ENCODE measurements around the gene MAP1LC3B.

DNA sequence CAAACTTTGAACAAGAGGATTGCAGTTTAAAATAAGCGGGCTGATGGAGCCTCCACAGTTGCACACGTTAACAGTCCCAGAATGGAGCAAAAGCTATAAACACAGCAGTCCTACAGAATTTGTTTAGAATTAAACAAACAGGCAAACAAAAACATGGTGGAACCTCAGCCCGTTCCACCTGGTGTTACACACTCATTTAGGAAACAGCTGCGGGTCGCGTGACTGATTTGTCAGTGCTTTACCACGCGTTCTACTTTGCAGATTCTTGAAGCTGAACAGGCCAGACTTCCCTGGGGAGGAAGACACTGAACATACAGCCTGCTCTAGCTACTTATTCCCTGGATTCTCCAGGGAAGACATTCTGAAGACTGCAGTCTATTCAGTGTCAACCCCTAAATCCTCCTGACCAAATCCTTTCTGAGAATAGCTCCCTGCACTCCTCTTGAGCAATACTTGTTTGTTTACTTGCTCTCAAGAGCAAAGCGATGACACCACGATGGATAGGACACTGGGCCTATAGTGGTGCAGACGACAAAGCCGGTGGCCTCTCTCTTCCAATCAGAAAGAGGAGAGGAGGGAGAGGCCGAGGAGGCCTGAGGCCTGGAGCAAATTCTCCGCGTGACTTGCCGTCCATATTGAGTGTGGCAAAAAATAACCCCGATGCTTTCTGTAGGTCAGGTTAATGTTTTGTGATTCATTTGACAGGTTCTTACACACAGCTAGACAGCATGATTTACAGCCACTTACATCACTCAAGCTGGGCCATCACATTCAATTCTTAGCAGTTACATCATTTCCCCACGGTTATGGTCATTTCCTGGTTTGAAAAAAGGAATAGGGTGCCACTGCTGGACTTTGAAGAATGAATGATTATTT, 4.0 kb upstream of the MAP1LC3B start:
- TF ChIP-seq YY1 (tag by site-specific recombination; IDR thresholded peaks at IDR 0.05) (peak; percentile 81), ZNF521 (tag by site-specific recombination; IDR thresholded peaks at IDR 0.05) (no peak)
- TF ChIP-seq, protein P1, sequence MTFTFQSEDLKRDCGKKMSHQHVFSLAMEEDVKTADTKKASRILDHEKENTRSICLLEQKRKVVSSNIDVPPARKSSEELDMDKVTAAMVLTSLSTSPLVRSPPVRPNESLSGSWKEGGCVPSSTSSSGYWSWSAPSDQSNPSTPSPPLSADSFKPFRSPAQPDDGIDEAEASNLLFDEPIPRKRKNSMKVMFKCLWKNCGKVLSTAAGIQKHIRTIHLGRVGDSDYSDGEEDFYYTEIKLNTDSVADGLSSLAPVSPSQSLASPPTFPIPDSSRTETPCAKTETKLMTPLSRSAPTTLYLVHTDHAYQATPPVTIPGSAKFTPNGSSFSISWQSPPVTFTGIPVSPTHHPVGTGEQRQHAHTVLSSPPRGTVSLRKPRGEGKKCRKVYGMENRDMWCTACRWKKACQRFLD (tag by site-specific recombination; IDR thresholded peaks at IDR 0.05), result no peak
